CD14-positive monocyte (primary cell): ENCODE results near the gene CDA. TPM values are rescaled to one million over a fixed set of nuclear protein-coding genes. Genes with fewer than 3 reads are reported as not detected.

Source experiments
- DNase-seq, 3 donors: peaks; one replicate each; pipeline ENCODE4 v3.0.0-alpha.2; 2011 to 2022
- H2AFZ ChIP-seq: 2 replicates; pipeline ENCODE4 v1.6.0; 2012; ENCODE audit warnings: mild to moderate bottlenecking, low read depth, low read length, inconsistent platforms; ENCODE audit not compliant: insufficient read depth, poor library complexity, severe bottlenecking
- H3K27ac ChIP-seq, 2 donors: 1 replicate in 1 of 2; 2 replicates in 1 of 2; pipeline ENCODE4 v1.5.1; 2012 to 2013; ENCODE audit warnings: low read length in 2 of 2, control low read depth in 1 of 2, inconsistent platforms in 1 of 2, low read depth in 1 of 2, mild to moderate bottlenecking in 1 of 2
- H3K27me3 ChIP-seq, 2 donors: one replicate each; pipeline versions ENCODE4 v1.6.0 to v1.6.1; 2011 to 2013; ENCODE audit warnings: low read length in 2 of 2; ENCODE audit not compliant: control insufficient read depth in 2 of 2, insufficient read depth in 2 of 2
- H3K36me3 ChIP-seq, 2 donors: replicated peaks in 1 of 2; 1 replicate in 1 of 2; 2 replicates in 1 of 2; pipeline versions ENCODE4 v1.5.1 to v1.6.1; 2012 to 2013; ENCODE audit warnings: low read length in 2 of 2, control low read depth in 1 of 2, inconsistent platforms in 1 of 2, mild to moderate bottlenecking in 1 of 2; ENCODE audit not compliant: insufficient read depth in 2 of 2, control insufficient read depth in 1 of 2
- H3K4me1 ChIP-seq, 2 donors: 1 replicate in 1 of 2; 2 replicates in 1 of 2; pipeline versions ENCODE4 v1.5.1 to v1.6.1; 2012 to 2013; ENCODE audit warnings: low read length in 2 of 2, control low read depth in 1 of 2, inconsistent platforms in 1 of 2, mild to moderate bottlenecking in 1 of 2, moderate library complexity in 1 of 2; ENCODE audit not compliant: insufficient read depth in 2 of 2, control insufficient read depth in 1 of 2
- H3K4me2 ChIP-seq: replicated peaks from 2 replicates; pipeline ENCODE3; 2012; ENCODE audit warnings: low read length, moderate library complexity, mild to moderate bottlenecking; ENCODE audit not compliant: poor library complexity, severe bottlenecking; ENCODE audit errors: extremely low read depth
- H3K4me3 ChIP-seq, 3 experiments: fragments of 200-600 bp in 1 of 3; sonication (generic) in 1 of 3; replicated peaks in 1 of 3; 1 replicate in 2 of 3; 2 replicates in 1 of 3; pipeline ENCODE4 v1.5.1; 2011 to 2013; ENCODE audit warnings: low read length in 3 of 3, mild to moderate bottlenecking in 3 of 3, control low read depth in 2 of 3, low read depth in 2 of 3, inconsistent platforms in 1 of 3, moderate library complexity in 1 of 3
- H3K79me2 ChIP-seq: 2 replicates; pipeline ENCODE4 v1.6.0; 2012; ENCODE audit warnings: mild to moderate bottlenecking, control low read depth, inconsistent platforms, low read length, moderate library complexity; ENCODE audit not compliant: insufficient read depth
- H3K9ac ChIP-seq: 2 replicates; pipeline ENCODE4 v1.6.0; 2017; ENCODE audit warnings: low read length, mild to moderate bottlenecking; ENCODE audit not compliant: insufficient read depth, poor library complexity, severe bottlenecking
- H3K9me3 ChIP-seq, 2 donors: replicated peaks in 1 of 2; 1 replicate in 1 of 2; 2 replicates in 1 of 2; pipeline versions ENCODE4 v1.5.1 to v1.6.1; 2012 to 2013; ENCODE audit warnings: low read length in 2 of 2, control low read depth in 1 of 2; ENCODE audit not compliant: control insufficient read depth in 1 of 2, insufficient read depth in 1 of 2
- H4K20me1 ChIP-seq: 2 replicates; pipeline ENCODE4 v1.6.0; 2012; ENCODE audit warnings: mild to moderate bottlenecking, low read length, control low read depth, moderate library complexity; ENCODE audit not compliant: insufficient read depth
- H3K27ac Mint-ChIP-seq, 7 donors: one replicate each; pipeline ENCODE4 v1.8.0; 2020; ENCODE audit warnings: mild to moderate bottlenecking in 7 of 7, mixed read lengths in 7 of 7, moderate library complexity in 6 of 7, inconsistent platforms in 2 of 7
- H3K27me3 Mint-ChIP-seq, 3 donors: one replicate each; pipeline ENCODE4 v1.8.0; 2021 to 2022; ENCODE audit warnings: low read depth in 3 of 3, mild to moderate bottlenecking in 3 of 3, mixed read lengths in 3 of 3, moderate library complexity in 3 of 3, inconsistent platforms in 1 of 3
- H3K36me3 Mint-ChIP-seq, 2 donors: one replicate each; pipeline ENCODE4 v1.8.0; 2020; ENCODE audit warnings: mixed read lengths in 2 of 2, inconsistent platforms in 1 of 2, mild to moderate bottlenecking in 1 of 2
- H3K4me1 Mint-ChIP-seq: one replicate; pipeline ENCODE4 v1.8.0; 2020; ENCODE audit warnings: mild to moderate bottlenecking, mixed read lengths
- H3K4me3 Mint-ChIP-seq, 2 donors: one replicate each; pipeline ENCODE4 v1.8.0; 2020; ENCODE audit warnings: mild to moderate bottlenecking in 2 of 2, mixed read lengths in 2 of 2, moderate library complexity in 1 of 2
- H3K9me3 Mint-ChIP-seq, 7 donors: one replicate each; pipeline ENCODE4 v1.8.0; 2020 to 2022; ENCODE audit warnings: mixed read lengths in 7 of 7, mild to moderate bottlenecking in 6 of 7, moderate library complexity in 6 of 7, inconsistent platforms in 2 of 7
- CTCF ChIP-seq: fragments of 200-600 bp; IDR thresholded peaks from one replicate; pipeline ENCODE4 v1.8.0; 2022; ENCODE audit warnings: antibody characterized with exemption, mild to moderate bottlenecking
- WGBS: methylation state at CpG from one replicate; pipeline ENCODE4 v1.1.5; 2013; ENCODE audit warnings: missing lambda C conversion rate; ENCODE audit not compliant: insufficient coverage; 5-methylcytosine and 5-hydroxymethylcytosine counted together
- intact Hi-C, 2 donors: fragments of 100-400 bp; cut with micrococcal nuclease; formaldehyde crosslinking; loops; one replicate each; pipeline versions ENCODE4 v1.15.0 to v1.15.1; 2023
- polyA minus RNA-seq: library from RNA; depleted of rRNA, polyadenylated mRNA; stranded (reverse); fragments of >200 nt; gene quantifications from 2 replicates; pipeline ENCODE4 v1.2.3, GENCODE V29; 2012
- polyA plus RNA-seq, 3 donors: library from polyadenylated mRNA; depleted of rRNA in 1 of 3; unstranded in 2 of 3; stranded (reverse) in 1 of 3; fragments of 300-500 nt in 2 of 3; fragments of >200 nt in 1 of 3; fragmentation: Illumina TruSeq in 2 of 3; gene quantifications; 1 replicate in 2 of 3; 2 replicates in 1 of 3; pipeline ENCODE4 v1.2.3, GENCODE V29; 2012 to 2021
- total RNA-seq, 12 experiments: library from RNA in 1 of 12; stranded (reverse) in 1 of 12; fragments of 120-200 nt in 1 of 12; gene quantifications; one replicate each; pipeline ENCODE4 v1.2.4 and lab custom pipeline; 2013 to 2026; ENCODE audit warnings: mixed read lengths in 6 of 12, inconsistent platforms in 1 of 12

CDA gene
- total RNA-seq (2013) = 11.6 TPM
- polyA plus RNA-seq = 100 to 1,000 TPM; 113 to 348 (median 217) TPM
- polyA minus RNA-seq = 21.8 and 25.9 TPM in 2 replicates
- 1.9 to 25.1 (median 19.7) reads per million in 11 experiments for total RNA-seq (lab: John Stamatoyannopoulos, UW)

DNA sequence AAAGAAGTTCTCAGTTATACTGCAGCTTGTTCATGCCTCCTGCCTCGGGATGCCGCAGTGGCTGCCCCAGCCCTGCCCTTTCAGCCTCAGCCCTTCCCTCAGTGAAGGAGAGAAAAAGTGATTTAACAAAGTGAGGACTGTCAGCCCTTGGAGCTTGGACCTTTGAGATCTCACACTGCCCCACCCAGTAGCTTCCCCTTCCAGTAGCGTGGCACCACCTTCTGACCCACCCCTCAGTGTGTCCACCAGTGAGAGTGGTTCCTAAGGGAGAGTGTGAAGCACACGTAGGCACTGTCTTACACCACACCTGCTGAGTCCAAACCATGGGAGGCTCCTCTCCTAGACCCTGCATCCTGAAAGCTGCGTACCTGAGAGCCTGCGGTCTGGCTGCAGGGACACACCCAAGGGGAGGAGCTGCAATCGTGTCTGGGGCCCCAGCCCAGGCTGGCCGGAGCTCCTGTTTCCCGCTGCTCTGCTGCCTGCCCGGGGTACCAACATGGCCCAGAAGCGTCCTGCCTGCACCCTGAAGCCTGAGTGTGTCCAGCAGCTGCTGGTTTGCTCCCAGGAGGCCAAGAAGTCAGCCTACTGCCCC is at the start of gene CDA:
Gene CDA, plus strand, starts transcription at position 464 of the 592 bp plus-strand sequence. Its CDS starts 33 bp downstream, at position 497.
- Mint-ChIP-seq H3K36me3 (peaks cover 22 to 28% of the 10 kb centered on the region in 2 donors), H3K27me3 (peaks cover 0 to 5% (median 1%) of the 10 kb centered on the region in 3 donors), H3K4me1 (peaks cover 70% of the 10 kb centered on the region), H3K9me3 (peaks cover 0 to 3% (median 0%) of the 10 kb centered on the region in 7 donors), H3K27ac (peak within 1 kb of the TSS; percentile 95 to 99 (median 97)), H3K4me3 (peak within 1 kb of the TSS; percentile 91)
- Histone ChIP-seq H3K79me2 (peaks cover 50% of the 10 kb centered on the region), H3K9me3 (no peaks in the 10 kb centered on the region), H4K20me1 (peaks cover 29% of the 10 kb centered on the region), H3K27me3 (no peaks in the 10 kb centered on the region), H3K4me1 (peaks cover 48 to 63% of the 10 kb centered on the region in 2 donors), H3K4me2 (peak within 1 kb of the TSS; percentile 75), H3K4me3 (peak within 1 kb of the TSS; percentile 60 to 84 (median 79)), H2AFZ (peak within 1 kb of the TSS; percentile 58), H3K9ac (peak within 1 kb of the TSS; percentile 79), H3K36me3 (peaks cover 12 to 27% of the 10 kb centered on the region in 2 donors), H3K27ac (peak within 1 kb of the TSS; percentile 93 to 98)
- TF ChIP-seq CTCF = no peak
- WGBS = 7% methylated on average over 10 of the region's 11 CpGs
- intact Hi-C loops = no loop called here
- DNase-seq = peak; percentile 60 to 73 (median 69)

DNA sequence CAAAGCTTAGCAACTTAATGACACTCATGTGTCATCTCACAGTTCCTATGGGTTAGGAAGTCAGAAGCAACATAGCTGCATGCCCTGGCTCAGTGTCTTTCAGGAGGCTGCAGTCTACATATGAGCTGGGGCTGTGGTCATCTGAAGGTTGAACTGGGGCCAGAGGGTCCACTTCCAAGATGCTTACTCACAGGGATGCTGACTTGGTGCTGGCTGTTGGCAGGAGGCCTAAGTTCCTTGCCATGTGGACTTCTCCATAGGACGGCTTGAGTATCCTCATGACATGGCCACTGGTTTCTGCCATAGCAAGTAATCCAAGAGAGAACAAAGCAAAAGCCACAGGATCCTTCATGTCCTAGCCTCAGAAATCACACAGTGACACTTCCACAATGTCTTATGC is 48.6 kb upstream of the CDA start:
- Mint-ChIP-seq H3K27ac (no peak overlapping the region), H3K4me1 (no peaks in the 10 kb centered on the region), H3K9me3 (no peaks in the 10 kb centered on the region), H3K27me3 (peaks cover 21 to 43% (median 35%) of the 10 kb centered on the region in 3 donors), H3K36me3 (no peaks in the 10 kb centered on the region), H3K4me3 (no peak overlapping the region)
- Histone ChIP-seq H3K27ac (no peak overlapping the region), H3K27me3 (peaks cover 0 to 6% of the 10 kb centered on the region in 2 donors), H3K9ac (no peak overlapping the region), H2AFZ (no peak overlapping the region), H3K4me1 (no peaks in the 10 kb centered on the region), H4K20me1 (no peaks in the 10 kb centered on the region), H3K36me3 (no peaks in the 10 kb centered on the region), H3K4me3 (no peak overlapping the region), H3K9me3 (no peaks in the 10 kb centered on the region), H3K4me2 (no peak overlapping the region), H3K79me2 (no peaks in the 10 kb centered on the region)
- DNase-seq = no peak
- intact Hi-C loops = no loop called here
- no peak for TF ChIP-seq CTCF
- 100% methylated on average over 1 of the region's 1 CpG for WGBS
